GM10248 (cell line): ENCODE data around the gene CS.
"Not testable (repeated sequence)": the region's sequence is repeated elsewhere in the genome, so short reads cannot be mapped to it uniquely, and the experiment has no call there.

Experiments
- CTCF ChIA-PET: fragments of 300-600 bp; sonication (Branson Sonifier 250); formaldehyde crosslinking; extraction: SDS; loops from one replicate; lab custom pipeline; 2021; ENCODE audit warnings: antibody characterized with exemption; lab: Yijun Ruan, JAX
- POLR2A ChIA-PET: fragments of 350-650 bp; sonication (Branson Sonifier 250); formaldehyde crosslinking; extraction: SDS; loops from one replicate; lab custom pipeline; 2020; ENCODE audit warnings: antibody characterized with exemption; lab: Yijun Ruan, JAX
- DNase-seq: peaks from one replicate; pipeline ENCODE4 v3.0.0; 2012; ENCODE audit errors: extremely low spot score
- CTCF ChIP-seq: IDR thresholded peaks from 2 replicates; pipeline ENCODE4 v1.5.1; 2012; ENCODE audit warnings: mild to moderate bottlenecking, low read depth; ENCODE audit errors: extremely low read depth, missing control alignments, control extremely low read depth

The CS gene

GRCh38 chr12:56299853-56300643, at the start of gene CS:
Gene CS, minus strand, starts transcription at chr12:56300330. Its CDS starts 129 bp downstream, at chr12:56300201.
- TF ChIP-seq CTCF = no peak
- peak; percentile 98 for DNase-seq

GRCh38 chr12:56348776-56349175, 48.6 kb upstream of the CS start:
- CTCF ChIA-PET = interaction anchor here (0.7 to 4.3 kb wide), 6 partner anchors 10 to 825 kb away, joined by 3 to 21 read pairs (median 4); partner anchors contain the start of genes IL23A, PAN2 and STAT2
- no peak for TF ChIP-seq CTCF
- POLR2A ChIA-PET = interaction anchor here (0.6 to 4.4 kb wide), 2 partner anchors 8 to 11 kb away, joined by 3 to 29 read pairs; partner anchors contain the start of gene STAT2
- DNase-seq = no peak

More at GRCh38 chr12:56299853-56300643, at the start of gene CS:
- CTCF ChIA-PET = interaction anchor here (1.0 to 1.5 kb wide), 7 partner anchors 10 to 362 kb away, joined by 3 to 5 read pairs (median 3); partner anchors contain the start of genes ANKRD52 and ESYT1
- POLR2A ChIA-PET = interaction anchor here (1.2 to 1.7 kb wide), 2 partner anchors 16 to 60 kb away, joined by 3 to 8 read pairs; partner anchors contain the start of genes CNPY2 and STAT2

GRCh38 chr12:56347255-56347654, 47.1 kb upstream of the CS start:
- not testable (repeated sequence) for DNase-seq
- CTCF ChIA-PET = interaction anchor here (1.5 to 5.2 kb wide), 4 partner anchors 12 to 155 kb away, joined by 3 to 16 read pairs (median 6); partner anchors contain the start of genes PAN2 and STAT2
- POLR2A ChIA-PET = interaction anchor here (0.6 to 1.0 kb wide), 2 partner anchors 13 to 253 kb away, joined by 3 to 4 read pairs; partner anchors contain the start of gene STAT2

GRCh38 chr12:56346675-56347074, 46.5 kb upstream of the CS start:
- no peak for TF ChIP-seq CTCF
- POLR2A ChIA-PET = interaction anchor here (0.5 to 1.0 kb wide), 3 partner anchors 10 to 252 kb away, joined by 3 to 10 read pairs (median 4); partner anchors contain the start of gene STAT2
- CTCF ChIA-PET = interaction anchor here (1.5 to 5.2 kb wide), 4 partner anchors 13 to 155 kb away, joined by 3 to 16 read pairs (median 6); partner anchors contain the start of genes PAN2 and STAT2
- DNase-seq = no peak

GRCh38 chr12:56342290-56342689, 42.2 kb upstream of the CS start:
- CTCF ChIA-PET = interaction anchor here (1.1 to 1.6 kb wide), 4 partner anchors 18 to 136 kb away, joined by 3 to 5 read pairs (median 3); partner anchors contain the start of gene STAT2
- POLR2A ChIA-PET = interaction anchor here (0.7 to 1.2 kb wide), 3 partner anchors 9 to 295 kb away, joined by 3 to 11 read pairs (median 4); partner anchors contain the start of gene STAT2
- DNase-seq = not testable (repeated sequence)

- POLR2A ChIA-PET = interaction anchor here (0.7 to 1.0 kb wide), 2 partner anchors 18 to 295 kb away, joined by 3 to 11 read pairs; partner anchors contain the start of gene STAT2
- DNase-seq = no peak
- CTCF ChIA-PET = interaction anchor here (1.1 to 1.6 kb wide), 5 partner anchors 18 to 136 kb away, joined by 3 read pairs; partner anchors contain the start of genes CNPY2 and STAT2
- TF ChIP-seq CTCF = no peak
These were observed 41.5 kb upstream of the CS start for GRCh38 chr12:56341616-56342015.

GRCh38 chr12:56339158-56339422, 39.0 kb upstream of the CS start:
- ChIA-PET CTCF (interaction anchor here (1.1 to 2.6 kb wide), 6 partner anchors 10 to 150 kb away, joined by 3 to 7 read pairs (median 3); partner anchors contain the start of genes SMARCC2 and STAT2), POLR2A (interaction anchor here (0.7 to 1.7 kb wide), 2 partner anchors 19 to 196 kb away, joined by 3 to 6 read pairs; no protein-coding TSS in a partner anchor)
- DNase-seq = no peak

More at GRCh38 chr12:56339158-56339422, 39.0 kb upstream of the CS start:
- no peak for TF ChIP-seq CTCF
